MCF 10A (cell line): ENCODE results near the gene ATP2A1. TPM values are rescaled to one million over a fixed set of nuclear protein-coding genes. Genes with fewer than 3 reads are reported as not detected.
A peak's percentile ranks its signal among the peaks of the same experiment; 100 is the strongest.

Experiments
- BruUV-seq: library from RNA; stranded (reverse); fragments of 400-500 nt; replicated peaks from 2 replicates; lab custom pipeline; 2021; lab: Mats Ljungman, UMichigan
- CTCF ChIA-PET: fragments of 300-600 bp; sonication (Branson Sonifier 250); formaldehyde crosslinking; extraction: SDS; loops from one replicate; lab custom pipeline; 2021; ENCODE audit warnings: antibody characterized with exemption, inconsistent platforms; lab: Yijun Ruan, JAX
- POLR2A ChIA-PET: fragments of 300-600, 350-650 bp; sonication (Branson Sonifier 250); formaldehyde crosslinking; extraction: SDS; loops from one replicate; lab custom pipeline; 2020; ENCODE audit warnings: antibody characterized with exemption, inconsistent platforms; lab: Yijun Ruan, JAX
- DNase-seq: peaks from one replicate; pipeline ENCODE4 v3.0.0-alpha.2; 2018; ENCODE audit not compliant: unreplicated experiment
- H3K27ac Mint-ChIP-seq: one replicate; pipeline ENCODE4 v1.8.0; 2022; ENCODE audit warnings: mild to moderate bottlenecking, low read depth, mixed read lengths; ENCODE audit not compliant: unreplicated experiment
- H3K27me3 Mint-ChIP-seq: one replicate; pipeline ENCODE4 v1.8.0; 2022; ENCODE audit warnings: mixed read lengths; ENCODE audit not compliant: insufficient read depth, unreplicated experiment
- H3K36me3 Mint-ChIP-seq: one replicate; pipeline ENCODE4 v1.8.0; 2022; ENCODE audit warnings: mild to moderate bottlenecking, moderate library complexity, mixed read lengths; ENCODE audit not compliant: insufficient read depth, unreplicated experiment
- H3K4me1 Mint-ChIP-seq: one replicate; pipeline ENCODE4 v1.8.0; 2022; ENCODE audit warnings: mixed read lengths; ENCODE audit not compliant: insufficient read depth, unreplicated experiment
- H3K4me3 Mint-ChIP-seq: one replicate; pipeline ENCODE4 v1.8.0; 2022; ENCODE audit warnings: mild to moderate bottlenecking, moderate library complexity, mixed read lengths; ENCODE audit not compliant: unreplicated experiment
- H3K9me3 Mint-ChIP-seq: one replicate; pipeline ENCODE4 v1.8.0; 2022; ENCODE audit warnings: mixed read lengths; ENCODE audit not compliant: unreplicated experiment
- intact Hi-C: fragments of 100-400 bp; cut with micrococcal nuclease; formaldehyde crosslinking; loops from 2 replicates; pipeline ENCODE4 v1.14.1; 2022
- total RNA-seq: library from RNA; stranded (reverse); gene quantifications from 2 replicates; pipeline ENCODE4 v1.2.3, GENCODE V29; 2022
- TF ChIP-seq, protein P1 (sequence below): fragments of 200-600 bp; IDR thresholded peaks from one replicate; pipeline ENCODE4 v1.8.0; 2022; ENCODE audit warnings: antibody characterized with exemption, mild to moderate bottlenecking; ENCODE audit not compliant: unreplicated experiment

The ATP2A1 gene
- total RNA-seq, 1 experiment from 2014 or later, result 0.23 TPM

- TF ChIP-seq, protein P1, sequence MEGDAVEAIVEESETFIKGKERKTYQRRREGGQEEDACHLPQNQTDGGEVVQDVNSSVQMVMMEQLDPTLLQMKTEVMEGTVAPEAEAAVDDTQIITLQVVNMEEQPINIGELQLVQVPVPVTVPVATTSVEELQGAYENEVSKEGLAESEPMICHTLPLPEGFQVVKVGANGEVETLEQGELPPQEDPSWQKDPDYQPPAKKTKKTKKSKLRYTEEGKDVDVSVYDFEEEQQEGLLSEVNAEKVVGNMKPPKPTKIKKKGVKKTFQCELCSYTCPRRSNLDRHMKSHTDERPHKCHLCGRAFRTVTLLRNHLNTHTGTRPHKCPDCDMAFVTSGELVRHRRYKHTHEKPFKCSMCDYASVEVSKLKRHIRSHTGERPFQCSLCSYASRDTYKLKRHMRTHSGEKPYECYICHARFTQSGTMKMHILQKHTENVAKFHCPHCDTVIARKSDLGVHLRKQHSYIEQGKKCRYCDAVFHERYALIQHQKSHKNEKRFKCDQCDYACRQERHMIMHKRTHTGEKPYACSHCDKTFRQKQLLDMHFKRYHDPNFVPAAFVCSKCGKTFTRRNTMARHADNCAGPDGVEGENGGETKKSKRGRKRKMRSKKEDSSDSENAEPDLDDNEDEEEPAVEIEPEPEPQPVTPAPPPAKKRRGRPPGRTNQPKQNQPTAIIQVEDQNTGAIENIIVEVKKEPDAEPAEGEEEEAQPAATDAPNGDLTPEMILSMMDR, result no peak
- BruUV-seq, result no TSS peak
- ChIA-PET CTCF (interaction anchor here (0.5 to 4.4 kb wide), 5 partner anchors 16 to 556 kb away, joined by 3 to 28 read pairs (median 4); no protein-coding TSS in a partner anchor), POLR2A (interaction anchor here (0.8 to 8.3 kb wide), 15 partner anchors 9 to 105 kb away, joined by 3 to 135 read pairs (median 6); partner anchors contain the start of genes ATXN2L, NFATC2IP, RABEP2 and SH2B1)
- H3K9me3 Mint-ChIP-seq, result no peaks in the 10 kb centered on the region
- peaks cover 48% of the 10 kb centered on the region for H3K36me3 Mint-ChIP-seq
- intact Hi-C loops, result no loop called here
- no peaks in the 10 kb centered on the region for H3K27me3 Mint-ChIP-seq
- peaks cover 7% of the 10 kb centered on the region for H3K4me1 Mint-ChIP-seq
- no peak for DNase-seq
- H3K27ac Mint-ChIP-seq, result peak overlapping the region; percentile 99
- peak overlapping the region; percentile 99 for H3K4me3 Mint-ChIP-seq
Observed at GRCh38 chr16:28845761-28846079, 32.6 kb upstream of the ATP2A1 start.

- Mint-ChIP-seq H3K4me3 (peak within 1 kb of the TSS; percentile 99), H3K27me3 (no peaks in the 10 kb centered on the region), H3K9me3 (no peaks in the 10 kb centered on the region), H3K27ac (peak within 1 kb of the TSS; percentile 99), H3K4me1 (peaks cover 7% of the 10 kb centered on the region), H3K36me3 (peaks cover 43% of the 10 kb centered on the region)
- DNase-seq, result peak; percentile 97
- TF ChIP-seq, protein P1, result peak; percentile 39
- ChIA-PET CTCF (interaction anchor here (0.5 to 4.4 kb wide), 9 partner anchors 9 to 556 kb away, joined by 3 to 28 read pairs (median 3); no protein-coding TSS in a partner anchor), POLR2A (interaction anchor here (0.9 to 8.3 kb wide), 16 partner anchors 8 to 308 kb away, joined by 3 to 135 read pairs (median 5); partner anchors contain the start of genes ATXN2L, NFATC2IP, NUPR1 and RABEP2)
- TSS peak; percentile 40 for BruUV-seq
- intact Hi-C loops, result no loop called here
Observed at GRCh38 chr16:28846080-28846932, 32.0 kb upstream of the ATP2A1 start, which contains the start of gene TUFM. Gene TUFM (minus strand): TSS chr16:28846348. CDS start chr16:28846269, 79 bp downstream.

DNA sequence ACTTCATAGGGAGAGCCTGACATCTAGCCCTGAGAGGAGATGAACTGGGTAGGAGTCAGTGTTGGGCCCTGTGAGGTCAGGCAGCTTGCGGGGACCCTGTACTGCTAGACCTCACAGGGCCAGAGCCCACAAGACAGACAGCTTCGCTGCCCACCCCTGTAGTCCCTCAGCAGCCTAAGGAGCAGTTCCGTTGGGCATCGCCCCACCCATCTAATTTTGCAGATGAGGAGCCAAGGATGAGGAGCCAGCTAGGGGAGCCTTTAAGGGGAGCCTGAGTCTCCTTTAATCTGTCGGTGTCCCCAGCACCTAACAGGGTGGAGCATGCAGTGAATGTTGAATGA, 31.4 kb upstream of the ATP2A1 start:
- Mint-ChIP-seq H3K27me3 (no peaks in the 10 kb centered on the region), H3K4me1 (peaks cover 7% of the 10 kb centered on the region), H3K36me3 (peaks cover 38% of the 10 kb centered on the region), H3K27ac (peak overlapping the region; percentile 99), H3K4me3 (peak overlapping the region; percentile 99), H3K9me3 (no peaks in the 10 kb centered on the region)
- CTCF ChIA-PET, result interaction anchor here (0.6 to 4.4 kb wide), 5 partner anchors 8 to 295 kb away, joined by 3 to 28 read pairs (median 3); no protein-coding TSS in a partner anchor
- no peak for DNase-seq
- TF ChIP-seq, protein P1, result no peak
- BruUV-seq, result no TSS peak
- POLR2A ChIA-PET, result interaction anchor here (0.6 to 8.3 kb wide), 12 partner anchors 8 to 1524 kb away, joined by 3 to 135 read pairs (median 5); partner anchors contain the start of genes ATXN2L, NFATC2IP, NUPR1 and RABEP2
- intact Hi-C loops, result no loop called here

DNA sequence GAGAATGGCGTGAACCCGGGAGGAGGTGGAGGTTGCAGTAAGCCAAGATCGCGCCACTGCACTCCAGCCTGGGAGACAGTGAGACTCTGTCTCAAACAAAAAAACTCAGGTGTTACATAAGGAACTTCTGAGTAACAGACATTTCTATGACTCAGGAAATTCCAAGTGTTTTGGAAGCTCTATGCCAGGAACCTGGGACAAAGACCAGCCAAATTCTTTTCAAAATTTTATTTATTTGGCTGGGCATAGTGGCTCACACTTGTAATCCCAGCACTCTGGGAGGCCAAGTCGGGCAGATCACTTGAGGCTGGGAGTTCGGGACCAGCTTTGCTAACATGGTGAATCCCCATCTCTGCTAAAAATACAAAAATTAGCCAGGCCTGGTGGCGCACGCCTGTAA, 19.9 kb upstream of the ATP2A1 start:
- Mint-ChIP-seq H3K27me3 (no peaks in the 10 kb centered on the region), H3K4me1 (no peaks in the 10 kb centered on the region), H3K36me3 (peaks cover 12% of the 10 kb centered on the region), H3K4me3 (no peak overlapping the region), H3K27ac (no peak overlapping the region), H3K9me3 (no peaks in the 10 kb centered on the region)
- peak; percentile 61 for DNase-seq
- POLR2A ChIA-PET, result interaction anchor here (0.7 to 4.2 kb wide), 9 partner anchors 9 to 89 kb away, joined by 3 to 33 read pairs (median 5); partner anchors contain the start of genes ATXN2L, RABEP2 and TUFM
- TF ChIP-seq, protein P1, result no peak
- intact Hi-C loops, result no loop called here
- CTCF ChIA-PET, result interaction anchor here (0.5 to 0.9 kb wide), 4 partner anchors 22 to 115 kb away, joined by 3 to 6 read pairs (median 4); no protein-coding TSS in a partner anchor
- BruUV-seq, result no TSS peak
